Retinal pigment epithelial cell (primary cell): ENCODE data around the gene ADARB2.
"Not testable (repeated sequence)": the region's sequence is repeated elsewhere in the genome, so short reads cannot be mapped to it uniquely, and the experiment has no call there.

ENCODE experiments used
- DNase-seq: peaks from one replicate; pipeline ENCODE4 v3.0.0-alpha.2; 2010; ENCODE audit warnings: low read depth
- H3K4me3 ChIP-seq: 2 replicates; pipeline ENCODE4 v1.5.1; 2011; ENCODE audit warnings: mild to moderate bottlenecking, low read length, control low read depth, moderate library complexity
- TF ChIP-seq, protein P1 (sequence below): conservative IDR thresholded peaks from 2 replicates; pipeline ENCODE4 v1.5.1; 2011; ENCODE audit warnings: low read depth, low read length, control low read depth, inconsistent platforms

ADARB2 gene

DNA sequence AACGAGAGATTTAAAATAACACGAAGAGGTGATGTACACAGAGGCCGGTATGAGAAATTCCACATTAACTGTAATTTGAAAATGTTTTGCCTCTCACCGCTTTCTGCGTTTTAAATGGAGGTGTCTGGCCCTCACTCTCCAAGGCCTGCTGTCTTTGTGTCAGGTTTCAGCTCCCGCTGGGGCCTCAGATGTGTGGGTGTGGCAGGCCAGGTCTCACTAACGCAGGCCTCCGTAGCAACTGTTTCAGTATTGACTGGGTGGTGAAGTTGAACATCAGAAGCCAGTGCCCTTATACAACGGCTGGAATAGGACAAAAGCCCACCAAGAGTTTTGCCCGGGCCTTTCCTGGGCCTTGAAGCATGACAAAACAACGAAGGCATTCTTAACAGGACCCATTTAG lies 303.1 kb downstream of the ADARB2 start:
- TF ChIP-seq, protein P1, sequence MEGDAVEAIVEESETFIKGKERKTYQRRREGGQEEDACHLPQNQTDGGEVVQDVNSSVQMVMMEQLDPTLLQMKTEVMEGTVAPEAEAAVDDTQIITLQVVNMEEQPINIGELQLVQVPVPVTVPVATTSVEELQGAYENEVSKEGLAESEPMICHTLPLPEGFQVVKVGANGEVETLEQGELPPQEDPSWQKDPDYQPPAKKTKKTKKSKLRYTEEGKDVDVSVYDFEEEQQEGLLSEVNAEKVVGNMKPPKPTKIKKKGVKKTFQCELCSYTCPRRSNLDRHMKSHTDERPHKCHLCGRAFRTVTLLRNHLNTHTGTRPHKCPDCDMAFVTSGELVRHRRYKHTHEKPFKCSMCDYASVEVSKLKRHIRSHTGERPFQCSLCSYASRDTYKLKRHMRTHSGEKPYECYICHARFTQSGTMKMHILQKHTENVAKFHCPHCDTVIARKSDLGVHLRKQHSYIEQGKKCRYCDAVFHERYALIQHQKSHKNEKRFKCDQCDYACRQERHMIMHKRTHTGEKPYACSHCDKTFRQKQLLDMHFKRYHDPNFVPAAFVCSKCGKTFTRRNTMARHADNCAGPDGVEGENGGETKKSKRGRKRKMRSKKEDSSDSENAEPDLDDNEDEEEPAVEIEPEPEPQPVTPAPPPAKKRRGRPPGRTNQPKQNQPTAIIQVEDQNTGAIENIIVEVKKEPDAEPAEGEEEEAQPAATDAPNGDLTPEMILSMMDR, result no peak
- no peak for DNase-seq
- H3K4me3 ChIP-seq, result no peak overlapping the region

DNA sequence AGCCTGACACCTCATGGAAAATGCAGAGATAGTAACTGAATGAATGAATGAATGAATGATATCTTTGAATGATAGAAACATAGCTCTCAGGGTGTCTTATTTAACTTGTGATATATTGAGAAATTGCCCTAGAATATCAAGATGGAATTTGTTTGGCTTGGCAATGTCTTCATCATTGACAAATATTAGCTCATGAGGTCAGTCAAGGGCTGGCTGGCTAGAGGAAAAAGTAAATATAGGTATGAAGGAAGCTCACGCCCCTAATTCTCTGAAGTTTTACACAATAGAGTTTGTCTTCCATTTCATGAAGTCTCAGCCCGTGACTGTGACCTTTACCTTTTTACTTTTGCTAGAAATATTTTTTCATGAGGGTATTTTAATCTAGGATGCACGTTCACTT lies 305.2 kb downstream of the ADARB2 start:
- TF ChIP-seq, protein P1, result no peak
- no peak for DNase-seq
- no peak overlapping the region for H3K4me3 ChIP-seq

DNA sequence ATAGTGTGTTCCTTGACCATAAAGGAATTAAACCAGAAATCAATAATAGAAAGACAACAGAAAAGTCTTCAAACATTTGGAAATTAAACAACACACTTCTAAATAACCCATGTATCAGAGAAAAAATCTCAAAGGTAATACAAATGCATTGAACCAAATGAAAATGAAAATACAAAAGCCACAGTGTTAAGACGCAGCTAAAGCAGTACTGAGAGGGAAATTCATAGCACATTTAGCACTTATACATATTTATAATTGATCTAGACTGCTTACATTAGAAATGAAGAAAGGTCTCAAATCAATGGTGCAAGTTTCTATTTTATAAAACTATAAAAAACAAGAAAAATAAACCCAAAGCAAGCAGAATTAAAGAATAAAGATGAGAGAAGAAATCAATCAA lies 306.1 kb downstream of the ADARB2 start:
- no peak for DNase-seq
- TF ChIP-seq, protein P1, result no peak
- H3K4me3 ChIP-seq, result no peak overlapping the region

DNA sequence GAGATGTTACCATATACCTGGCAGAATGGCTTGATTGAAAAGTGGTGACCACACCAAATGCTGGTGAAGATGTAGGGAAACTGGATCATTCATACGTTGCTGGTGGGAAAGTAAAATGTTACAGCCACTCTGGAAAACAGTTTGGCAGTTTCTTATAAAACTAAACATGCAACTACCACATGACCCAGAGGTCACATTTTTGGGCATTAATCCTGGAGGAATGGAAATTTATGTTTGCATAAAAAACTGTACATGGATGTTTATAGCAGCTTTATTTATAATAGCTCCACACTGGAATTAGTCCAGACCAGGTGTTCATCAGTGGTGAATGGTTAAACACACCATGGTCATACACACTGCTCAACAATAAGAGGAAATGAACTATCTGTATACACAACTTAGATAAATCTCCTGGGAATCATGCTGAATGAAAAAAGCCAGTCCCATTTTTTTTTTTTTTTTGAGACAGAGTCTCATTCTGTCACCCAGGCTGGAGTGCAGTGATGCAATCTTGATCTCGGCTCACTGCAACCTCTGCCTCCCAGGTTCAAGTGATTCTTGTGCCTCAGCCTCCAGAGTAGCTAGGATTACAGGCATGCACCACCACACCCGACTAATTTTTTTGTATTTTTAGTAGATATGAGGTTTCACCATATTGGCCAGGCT lies 309.7 kb downstream of the ADARB2 start:
- H3K4me3 ChIP-seq, DNase-seq: not testable (repeated sequence)

DNA sequence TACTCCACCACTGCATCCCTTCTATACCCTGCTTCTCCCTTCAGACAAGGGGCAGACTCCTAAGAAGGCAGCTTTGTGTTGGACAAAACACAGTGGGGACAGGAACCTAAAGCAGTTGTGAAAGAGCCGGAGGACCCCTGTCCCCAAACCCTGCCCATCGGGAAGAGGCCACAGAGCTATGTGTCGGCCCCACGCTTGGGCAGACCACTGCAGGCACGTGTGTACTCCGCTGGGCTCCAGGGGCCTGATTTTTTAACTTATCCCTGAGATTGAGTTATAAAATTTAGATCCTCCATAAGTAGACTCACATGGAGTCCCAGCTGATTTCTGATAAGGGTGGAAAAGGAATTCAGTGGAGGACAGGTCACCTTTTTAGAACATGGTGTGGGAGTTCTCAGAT lies 310.5 kb downstream of the ADARB2 start:
- TF ChIP-seq, protein P1, result no peak
- DNase-seq, result no peak
- H3K4me3 ChIP-seq, result no peak overlapping the region

DNA sequence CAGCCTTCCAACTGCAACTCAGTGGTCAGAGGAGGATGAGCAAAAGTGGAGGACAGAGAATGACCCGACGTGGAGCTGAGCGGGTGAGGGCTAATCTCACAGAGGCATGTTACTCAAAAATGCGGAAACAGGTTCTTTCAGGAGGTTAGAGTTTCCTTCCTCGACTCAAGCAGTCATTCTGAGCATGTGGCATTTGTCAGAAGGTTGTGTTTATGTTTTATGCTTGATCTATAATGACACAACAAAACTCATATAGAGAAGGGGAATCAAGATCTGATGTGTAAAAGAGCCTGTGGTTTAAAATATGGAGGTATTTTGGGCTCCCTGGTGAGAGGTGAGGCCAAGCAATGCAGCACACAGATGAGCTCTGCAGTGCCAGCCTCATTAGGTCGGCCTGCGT lies 311.4 kb downstream of the ADARB2 start:
- TF ChIP-seq, protein P1, result no peak
- DNase-seq, result no peak
- no peak overlapping the region for H3K4me3 ChIP-seq

DNA sequence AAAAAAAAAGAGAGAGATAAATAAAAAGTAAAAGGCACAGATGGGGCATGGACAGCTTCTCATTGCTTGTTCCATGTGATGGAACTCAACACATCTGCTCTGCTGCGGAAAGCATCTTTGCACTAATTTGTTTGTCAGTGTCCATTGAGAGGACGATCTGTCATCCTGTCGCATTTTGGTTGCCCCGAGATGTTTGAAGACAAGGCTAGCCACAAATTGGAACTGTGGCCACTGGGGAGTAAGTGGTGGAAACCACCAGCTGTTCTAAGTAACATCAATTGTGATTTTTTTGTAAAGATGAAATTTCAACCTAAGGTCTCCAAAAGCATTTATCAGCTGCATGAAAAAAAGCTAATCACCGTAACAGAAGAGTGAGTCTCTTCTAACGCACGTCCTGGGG lies 312.7 kb downstream of the ADARB2 start:
- no peak overlapping the region for H3K4me3 ChIP-seq
- TF ChIP-seq, protein P1, result no peak
- no peak for DNase-seq
